HL-60 (cell line): ENCODE measurements around the gene GTPBP3.

Source experiments
- GABPA ChIP-seq: IDR thresholded peaks from 2 replicates; pipeline ENCODE4 v1.6.1; 2012; ENCODE audit warnings: low read depth
- POLR2AphosphoS5 ChIP-seq: IDR thresholded peaks from 2 replicates; pipeline ENCODE4 v1.6.1; 2012; ENCODE audit warnings: low read depth
- TF ChIP-seq, protein P1 (sequence below): IDR thresholded peaks from one replicate; pipeline ENCODE4 v1.5.1; 2011; ENCODE audit warnings: low read length, control low read depth, inconsistent platforms; ENCODE audit not compliant: insufficient read depth
- TF ChIP-seq, protein P2 (sequence below): IDR thresholded peaks from 2 replicates; pipeline ENCODE4 v1.6.1; 2012; ENCODE audit warnings: low read depth; ENCODE audit not compliant: insufficient replicate concordance

DNA sequence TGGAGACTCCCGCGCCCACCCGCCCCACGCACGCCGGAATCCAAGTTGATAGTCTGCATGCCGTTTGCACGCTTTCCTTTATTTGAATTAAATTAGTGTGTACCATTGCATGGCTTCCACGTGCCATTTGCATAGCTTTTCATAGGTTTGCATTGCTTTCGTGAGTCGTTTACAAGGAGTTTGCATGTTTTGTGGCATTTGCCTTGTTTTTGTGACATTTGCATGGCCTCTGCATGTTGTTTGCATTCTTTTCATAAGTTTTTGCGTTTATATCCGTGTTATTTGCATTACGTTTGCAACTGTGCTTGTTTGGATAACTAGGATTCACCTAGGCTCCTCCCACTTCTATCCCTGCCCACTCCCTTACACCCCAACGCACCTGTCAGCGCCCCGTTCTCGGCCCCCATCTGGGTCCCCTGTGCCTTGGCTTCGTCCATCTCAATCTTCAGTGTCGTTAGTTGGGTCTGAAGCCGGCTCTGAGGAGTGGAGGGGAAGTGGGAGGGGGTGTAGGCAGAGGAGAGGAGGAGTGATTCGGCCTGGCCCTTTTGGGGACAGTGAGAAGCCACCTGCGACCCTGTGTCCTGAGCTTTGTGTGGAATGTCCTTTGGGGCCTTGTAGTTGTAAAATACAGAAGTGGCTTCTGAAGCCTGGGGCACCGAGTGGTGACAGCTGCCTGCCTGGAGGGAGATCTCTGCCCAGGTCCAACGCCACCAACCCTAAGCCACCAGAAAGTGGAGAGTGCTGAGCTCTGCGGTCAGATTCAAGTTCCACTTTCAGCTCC, 54.2 kb downstream of the GTPBP3 start:
- TF ChIP-seq, protein P1, sequence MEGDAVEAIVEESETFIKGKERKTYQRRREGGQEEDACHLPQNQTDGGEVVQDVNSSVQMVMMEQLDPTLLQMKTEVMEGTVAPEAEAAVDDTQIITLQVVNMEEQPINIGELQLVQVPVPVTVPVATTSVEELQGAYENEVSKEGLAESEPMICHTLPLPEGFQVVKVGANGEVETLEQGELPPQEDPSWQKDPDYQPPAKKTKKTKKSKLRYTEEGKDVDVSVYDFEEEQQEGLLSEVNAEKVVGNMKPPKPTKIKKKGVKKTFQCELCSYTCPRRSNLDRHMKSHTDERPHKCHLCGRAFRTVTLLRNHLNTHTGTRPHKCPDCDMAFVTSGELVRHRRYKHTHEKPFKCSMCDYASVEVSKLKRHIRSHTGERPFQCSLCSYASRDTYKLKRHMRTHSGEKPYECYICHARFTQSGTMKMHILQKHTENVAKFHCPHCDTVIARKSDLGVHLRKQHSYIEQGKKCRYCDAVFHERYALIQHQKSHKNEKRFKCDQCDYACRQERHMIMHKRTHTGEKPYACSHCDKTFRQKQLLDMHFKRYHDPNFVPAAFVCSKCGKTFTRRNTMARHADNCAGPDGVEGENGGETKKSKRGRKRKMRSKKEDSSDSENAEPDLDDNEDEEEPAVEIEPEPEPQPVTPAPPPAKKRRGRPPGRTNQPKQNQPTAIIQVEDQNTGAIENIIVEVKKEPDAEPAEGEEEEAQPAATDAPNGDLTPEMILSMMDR = no peak
- TF ChIP-seq POLR2AphosphoS5 (no peak), GABPA (no peak)
- TF ChIP-seq, protein P2, sequence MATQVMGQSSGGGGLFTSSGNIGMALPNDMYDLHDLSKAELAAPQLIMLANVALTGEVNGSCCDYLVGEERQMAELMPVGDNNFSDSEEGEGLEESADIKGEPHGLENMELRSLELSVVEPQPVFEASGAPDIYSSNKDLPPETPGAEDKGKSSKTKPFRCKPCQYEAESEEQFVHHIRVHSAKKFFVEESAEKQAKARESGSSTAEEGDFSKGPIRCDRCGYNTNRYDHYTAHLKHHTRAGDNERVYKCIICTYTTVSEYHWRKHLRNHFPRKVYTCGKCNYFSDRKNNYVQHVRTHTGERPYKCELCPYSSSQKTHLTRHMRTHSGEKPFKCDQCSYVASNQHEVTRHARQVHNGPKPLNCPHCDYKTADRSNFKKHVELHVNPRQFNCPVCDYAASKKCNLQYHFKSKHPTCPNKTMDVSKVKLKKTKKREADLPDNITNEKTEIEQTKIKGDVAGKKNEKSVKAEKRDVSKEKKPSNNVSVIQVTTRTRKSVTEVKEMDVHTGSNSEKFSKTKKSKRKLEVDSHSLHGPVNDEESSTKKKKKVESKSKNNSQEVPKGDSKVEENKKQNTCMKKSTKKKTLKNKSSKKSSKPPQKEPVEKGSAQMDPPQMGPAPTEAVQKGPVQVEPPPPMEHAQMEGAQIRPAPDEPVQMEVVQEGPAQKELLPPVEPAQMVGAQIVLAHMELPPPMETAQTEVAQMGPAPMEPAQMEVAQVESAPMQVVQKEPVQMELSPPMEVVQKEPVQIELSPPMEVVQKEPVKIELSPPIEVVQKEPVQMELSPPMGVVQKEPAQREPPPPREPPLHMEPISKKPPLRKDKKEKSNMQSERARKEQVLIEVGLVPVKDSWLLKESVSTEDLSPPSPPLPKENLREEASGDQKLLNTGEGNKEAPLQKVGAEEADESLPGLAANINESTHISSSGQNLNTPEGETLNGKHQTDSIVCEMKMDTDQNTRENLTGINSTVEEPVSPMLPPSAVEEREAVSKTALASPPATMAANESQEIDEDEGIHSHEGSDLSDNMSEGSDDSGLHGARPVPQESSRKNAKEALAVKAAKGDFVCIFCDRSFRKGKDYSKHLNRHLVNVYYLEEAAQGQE = no peak
